PC-3 (cell line): Measurements from ENCODE around the gene LATS1.

Experiments used
- CTCF ChIP-seq: fragments of 300-600 bp; sonication (generic); conservative IDR thresholded peaks from 2 replicates; pipeline ENCODE4 v1.5.1; 2017; ENCODE audit warnings: antibody characterized with exemption, low read depth, mild to moderate bottlenecking, low read length
- EZH2 ChIP-seq: fragments of 300-600 bp; sonication (generic); IDR thresholded peaks from one replicate; pipeline ENCODE4 v1.6.1; 2017; ENCODE audit warnings: antibody characterized with exemption, mild to moderate bottlenecking, low read length; ENCODE audit not compliant: unreplicated experiment

DNA sequence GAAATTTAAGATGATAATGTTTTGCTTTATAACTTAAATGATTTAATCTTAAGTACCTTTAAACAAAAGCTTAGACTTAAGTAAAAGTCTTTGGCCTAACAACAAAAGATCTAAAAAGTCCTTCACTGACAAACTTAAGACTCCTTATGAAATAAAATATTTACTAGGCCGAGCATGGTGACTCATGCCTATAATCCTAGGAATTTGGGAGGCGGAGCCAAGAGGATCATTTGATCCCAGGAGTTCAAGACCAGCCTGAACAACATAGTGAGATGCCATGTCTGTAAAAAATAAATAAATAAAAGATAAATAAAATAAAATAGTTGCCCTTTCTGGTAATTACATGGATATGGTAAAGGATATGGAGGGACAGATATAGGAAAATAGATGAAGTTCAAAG, 81.8 kb downstream of the LATS1 start:
- TF ChIP-seq CTCF (no peak), EZH2 (no peak)
